ENCODE measurements around the gene FHIT. TPM values are rescaled to one million over a fixed set of nuclear protein-coding genes. Genes with fewer than 3 reads are reported as not detected.

FHIT gene
- total RNA-seq, 1 donor from 2014 or later, result 16.1 TPM

GRCh38 chr3:60652829-60653228, 598.4 kb downstream of the FHIT start:
- no peak overlapping the region for H3K4me3 Mint-ChIP-seq (ENCODE audit: low read depth)
- H3K36me3 Mint-ChIP-seq (ENCODE audit: insufficient read depth), result no peaks in the 10 kb centered on the region
- H3K9me3 Mint-ChIP-seq (ENCODE audit: low read depth), result peaks cover under 1% of the 10 kb centered on the region
- TF ChIP-seq, protein P1, sequence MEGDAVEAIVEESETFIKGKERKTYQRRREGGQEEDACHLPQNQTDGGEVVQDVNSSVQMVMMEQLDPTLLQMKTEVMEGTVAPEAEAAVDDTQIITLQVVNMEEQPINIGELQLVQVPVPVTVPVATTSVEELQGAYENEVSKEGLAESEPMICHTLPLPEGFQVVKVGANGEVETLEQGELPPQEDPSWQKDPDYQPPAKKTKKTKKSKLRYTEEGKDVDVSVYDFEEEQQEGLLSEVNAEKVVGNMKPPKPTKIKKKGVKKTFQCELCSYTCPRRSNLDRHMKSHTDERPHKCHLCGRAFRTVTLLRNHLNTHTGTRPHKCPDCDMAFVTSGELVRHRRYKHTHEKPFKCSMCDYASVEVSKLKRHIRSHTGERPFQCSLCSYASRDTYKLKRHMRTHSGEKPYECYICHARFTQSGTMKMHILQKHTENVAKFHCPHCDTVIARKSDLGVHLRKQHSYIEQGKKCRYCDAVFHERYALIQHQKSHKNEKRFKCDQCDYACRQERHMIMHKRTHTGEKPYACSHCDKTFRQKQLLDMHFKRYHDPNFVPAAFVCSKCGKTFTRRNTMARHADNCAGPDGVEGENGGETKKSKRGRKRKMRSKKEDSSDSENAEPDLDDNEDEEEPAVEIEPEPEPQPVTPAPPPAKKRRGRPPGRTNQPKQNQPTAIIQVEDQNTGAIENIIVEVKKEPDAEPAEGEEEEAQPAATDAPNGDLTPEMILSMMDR (IDR thresholded peaks at IDR 0.05; ENCODE audit: unreplicated experiment), result no peak
- H3K27me3 Mint-ChIP-seq, result no peaks in the 10 kb centered on the region
- peaks cover 3% of the 10 kb centered on the region for H3K4me1 Mint-ChIP-seq (ENCODE audit: low read depth)
- no peak for DNase-seq (ENCODE audit: low spot score, unreplicated experiment)
- H3K27ac Mint-ChIP-seq, result no peak overlapping the region

GRCh38 chr3:60651799-60652198, 599.5 kb downstream of the FHIT start:
- Mint-ChIP-seq H3K9me3 (ENCODE audit: low read depth) (no peaks in the 10 kb centered on the region), H3K4me3 (ENCODE audit: low read depth) (no peak overlapping the region), H3K27me3 (no peaks in the 10 kb centered on the region), H3K36me3 (ENCODE audit: insufficient read depth) (no peaks in the 10 kb centered on the region), H3K27ac (no peak overlapping the region), H3K4me1 (ENCODE audit: low read depth) (peaks cover 3% of the 10 kb centered on the region)
- no peak for DNase-seq (ENCODE audit: low spot score, unreplicated experiment)
- TF ChIP-seq, protein P1 (IDR thresholded peaks at IDR 0.05; ENCODE audit: unreplicated experiment), result no peak

DNA sequence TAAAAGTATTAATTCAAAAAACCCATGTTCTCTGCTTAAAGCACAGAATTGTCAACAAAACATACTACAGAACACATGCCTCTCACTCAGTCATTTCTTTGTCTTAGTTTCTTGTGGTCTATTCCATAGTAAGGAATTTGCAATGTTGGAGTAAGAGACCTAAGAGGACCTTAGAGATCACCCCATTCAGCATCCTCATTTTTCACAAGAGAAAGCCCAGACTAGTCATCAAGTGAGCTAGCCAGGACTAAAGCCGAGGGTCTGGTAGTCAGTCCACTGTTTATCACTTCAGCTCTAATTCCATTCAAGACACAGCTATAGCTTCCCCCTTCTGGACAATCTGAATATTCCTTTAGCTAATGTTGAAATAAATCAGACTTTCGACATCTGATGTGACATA, 601.1 kb downstream of the FHIT start:
- Mint-ChIP-seq H3K4me3 (ENCODE audit: low read depth) (no peak overlapping the region), H3K27ac (no peak overlapping the region), H3K36me3 (ENCODE audit: insufficient read depth) (no peaks in the 10 kb centered on the region), H3K4me1 (ENCODE audit: low read depth) (peaks cover 3% of the 10 kb centered on the region), H3K27me3 (no peaks in the 10 kb centered on the region), H3K9me3 (ENCODE audit: low read depth) (no peaks in the 10 kb centered on the region)
- TF ChIP-seq, protein P1 (IDR thresholded peaks at IDR 0.05; ENCODE audit: unreplicated experiment), result no peak
- DNase-seq (ENCODE audit: low spot score, unreplicated experiment), result no peak

GRCh38 chr3:60645801-60646200, 605.5 kb downstream of the FHIT start:
- no peak for DNase-seq (ENCODE audit: low spot score, unreplicated experiment)
- TF ChIP-seq, protein P1 (IDR thresholded peaks at IDR 0.05; ENCODE audit: unreplicated experiment), result no peak
- H3K9me3 Mint-ChIP-seq (ENCODE audit: low read depth), result no peaks in the 10 kb centered on the region
- peaks cover 3% of the 10 kb centered on the region for H3K4me1 Mint-ChIP-seq (ENCODE audit: low read depth)
- H3K27me3 Mint-ChIP-seq, result no peaks in the 10 kb centered on the region
- no peaks in the 10 kb centered on the region for H3K36me3 Mint-ChIP-seq (ENCODE audit: insufficient read depth)
- H3K27ac Mint-ChIP-seq, result no peak overlapping the region
- no peak overlapping the region for H3K4me3 Mint-ChIP-seq (ENCODE audit: low read depth)

DNA sequence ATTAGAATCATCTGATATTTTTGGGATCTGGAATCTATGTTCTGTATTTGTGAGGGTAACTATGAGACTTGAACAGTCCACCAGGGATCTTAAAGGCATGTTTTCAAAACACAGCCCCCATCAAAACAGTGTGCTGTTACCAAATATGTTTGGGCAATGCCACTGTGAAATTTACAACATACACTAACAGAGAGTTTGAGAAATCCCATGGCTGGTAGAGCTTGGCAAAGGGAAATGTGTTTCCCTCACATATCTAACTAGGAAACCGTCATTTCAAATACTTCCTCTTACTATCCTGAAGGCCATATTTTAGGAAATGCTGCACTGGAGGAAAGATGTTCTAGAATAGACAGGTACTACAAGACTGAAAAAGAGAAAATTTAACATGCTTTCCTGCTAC, 607.4 kb downstream of the FHIT start:
- no peak overlapping the region for H3K27ac Mint-ChIP-seq
- no peaks in the 10 kb centered on the region for H3K9me3 Mint-ChIP-seq (ENCODE audit: low read depth)
- no peak overlapping the region for H3K4me3 Mint-ChIP-seq (ENCODE audit: low read depth)
- TF ChIP-seq, protein P1 (IDR thresholded peaks at IDR 0.05; ENCODE audit: unreplicated experiment), result no peak
- H3K27me3 Mint-ChIP-seq, result no peaks in the 10 kb centered on the region
- DNase-seq (ENCODE audit: low spot score, unreplicated experiment), result no peak
- no peaks in the 10 kb centered on the region for H3K36me3 Mint-ChIP-seq (ENCODE audit: insufficient read depth)
- peaks cover 3% of the 10 kb centered on the region for H3K4me1 Mint-ChIP-seq (ENCODE audit: low read depth)
